K562 (cell line): ENCODE results near the gene BORCS8. TPM values are rescaled to one million over a fixed set of nuclear protein-coding genes. Genes with fewer than 3 reads are reported as not detected.

ENCODE experiments used
- ASH1L ChIP-seq: fragments of 450-650 bp; IDR thresholded peaks from 2 replicates; pipeline ENCODE4 v1.6.1; 2018; ENCODE audit warnings: borderline replicate concordance, mild to moderate bottlenecking, low read depth; ENCODE audit not compliant: partially characterized antibody
- CEBPB ChIP-seq: fragments of 450-650 bp; IDR thresholded peaks from 2 replicates; pipeline ENCODE4 v1.6.1; 2016; ENCODE audit warnings: missing genetic modification characterization, missing compliant biosample characterization
- MAFK ChIP-seq: IDR thresholded peaks from 2 replicates; pipeline ENCODE4 v1.6.1; 2011; ENCODE audit warnings: low read length, improper control_type of control experiment
- MAZ ChIP-seq, 2 experiments: fragments of 450-650 bp in 1 of 2; sonication (generic) in 1 of 2; formaldehyde crosslinking; IDR thresholded peaks in 1 of 2; conservative IDR thresholded peaks in 1 of 2; 2 replicates each; pipeline versions ENCODE4 v1.4.0 to v1.5.0; 2020; ENCODE audit warnings: mild to moderate bottlenecking in 1 of 2, missing genetic modification reagents in 1 of 2
- NKRF ChIP-seq: fragments of 450-650 bp; IDR thresholded peaks from 2 replicates; pipeline ENCODE4 v1.6.1; 2016; ENCODE audit warnings: borderline replicate concordance
- RCOR1 ChIP-seq, 2 experiments: IDR thresholded peaks; 2 replicates each; pipeline ENCODE4 v1.6.1; 2012; ENCODE audit warnings: low read depth in 2 of 2, low read length in 2 of 2, borderline replicate concordance in 1 of 2, improper control_type of control experiment in 1 of 2
- SMARCC2 ChIP-seq: fragments of 450-650 bp; IDR thresholded peaks from 2 replicates; pipeline ENCODE4 v1.6.1; 2017; ENCODE audit warnings: antibody characterized with exemption, moderate library complexity, mild to moderate bottlenecking, low read depth
- SP2 ChIP-seq: IDR thresholded peaks from 2 replicates; pipeline ENCODE4 v1.6.1; 2011; ENCODE audit warnings: mild to moderate bottlenecking, low read depth, low read length, moderate library complexity; ENCODE audit not compliant: poor library complexity, severe bottlenecking; ENCODE audit errors: extremely low read depth
- TARDBP ChIP-seq: fragments of 450-650 bp; IDR thresholded peaks from 2 replicates; pipeline ENCODE4 v1.6.1; 2016
- TEAD1 ChIP-seq, 2 experiments: fragments of 450-650 bp in 1 of 2; sonication (generic) in 1 of 2; formaldehyde crosslinking; IDR thresholded peaks; 2 replicates each; pipeline versions ENCODE4 v1.4.0 to v1.8.0; 2020 to 2022; ENCODE audit warnings: mild to moderate bottlenecking in 2 of 2, missing genetic modification reagents in 1 of 2
- ZBTB40 ChIP-seq, 2 experiments: fragments of 450-650 bp in 1 of 2; sonication (generic) in 1 of 2; formaldehyde crosslinking in 1 of 2; IDR thresholded peaks; 2 replicates each; pipeline versions ENCODE4 v1.7.1 to v1.9.0; 2016 to 2022; ENCODE audit warnings: inconsistent platforms in 1 of 2, mild to moderate bottlenecking in 1 of 2, missing genetic modification reagents in 1 of 2
- ZNF197 ChIP-seq: fragments of 200-800 bp; sonication (Bioruptor generic); IDR thresholded peaks from 2 replicates; pipeline ENCODE4 v1.6.1; 2016; ENCODE audit warnings: low read depth, missing genetic modification characterization, missing compliant biosample characterization
- ZNF512 ChIP-seq: IDR thresholded peaks from 2 replicates; pipeline ENCODE4 v1.6.1; 2016; ENCODE audit warnings: missing genetic modification characterization, missing compliant biosample characterization
- polyA plus RNA-seq, 8 experiments: library from polyadenylated mRNA; depleted of rRNA in 4 of 8; stranded (reverse) in 5 of 8; unstranded in 3 of 8; fragments of >200 nt; fragmentation: Nextera tagmentation in 2 of 8; fragmentation: Illumina TruSeq in 1 of 8; extraction: Ambion mirVana in 2 of 8; extraction: Trizol in 1 of 8; gene quantifications; 2 replicates each; pipeline versions ENCODE4 v1.2.1 to v1.2.3, GENCODE V29; 2011 to 2014; ENCODE audit warnings: inconsistent platforms in 1 of 8, missing spikeins in 1 of 8
- total RNA-seq, 7 experiments: library from RNA; depleted of rRNA in 6 of 7; stranded (reverse); fragments of >200 nt in 6 of 7; fragmentation: Illumina TruSeq in 2 of 7; extraction: Trizol in 2 of 7; gene quantifications; 2 replicates each; pipeline versions ENCODE4 v1.2.1 to v1.2.3, GENCODE V29; 2011 to 2021; ENCODE audit warnings: low replicate concordance in 1 of 7

The BORCS8 gene
- total and polyA plus RNA-seq, 9 of the 15 experiments (the other 6 are each of a cell fraction or from before 2014, with no cell fraction given), result 4.6 to 33.6 (median 16.3) TPM

- peak; percentile 63 for TF ChIP-seq ZBTB40 (IDR thresholded peaks at IDR 0.05)
- TF ChIP-seq ZBTB40 (CRISPR knock-in tag; IDR thresholded peaks at IDR 0.05), result no peak
- peak; percentile 65; the same call in 1 of the 2 replicates for TF ChIP-seq NKRF
- TF ChIP-seq MAFK, result no peak
- no peak for TF ChIP-seq SMARCC2
- peak; percentile 20 to 58; a peak in 2 of 4 replicates for TF ChIP-seq MAZ (CRISPR knock-in tag; conservative IDR thresholded peaks at IDR 0.05 in 1 of 2, IDR thresholded peaks at IDR 0.05 in 1 of 2)
- TF ChIP-seq ZNF512 (tag), result no peak
- TF ChIP-seq RCOR1 (IDR thresholded peaks at IDR 0.05; ENCODE audit: borderline replicate concordance in 1 of 2, low read depth in 2 of 2, low read length in 2 of 2), result peak; percentile 54 to 58; a peak in 2 of 4 replicates
- no peak for TF ChIP-seq CEBPB (tag)
- peak; percentile 95 for TF ChIP-seq ASH1L
- no peak for TF ChIP-seq TARDBP
- no peak for TF ChIP-seq ZNF197 (CRISPR knock-in tag)
- peak in 1 of 2 experiments; percentile 73; a peak in 2 of 4 replicates for TF ChIP-seq TEAD1 (CRISPR knock-in tag; IDR thresholded peaks at IDR 0.05)
- TF ChIP-seq SP2, result peak; percentile 82
These were observed 53.6 kb downstream of the BORCS8 start, which contains the start of gene TMEM161A (continued) for GRCh38 chr19:19138109-19138981.
